GM06990 (cell line): ENCODE results near the gene DCDC2.

Experiments used
- DNase-seq: peaks from one replicate; pipeline ENCODE4 v3.0.0-alpha.2; 2011; ENCODE audit not compliant: insufficient read length; ENCODE audit errors: extremely low read depth
- H3K27me3 ChIP-seq: replicated peaks from 2 replicates; pipeline ENCODE4 v1.6.0; 2011; ENCODE audit warnings: low read length; ENCODE audit not compliant: control insufficient read depth, insufficient read depth
- H3K36me3 ChIP-seq: 2 replicates; pipeline ENCODE4 v1.5.1; 2011; ENCODE audit warnings: low read length; ENCODE audit not compliant: control insufficient read depth, insufficient read depth
- H3K4me3 ChIP-seq: replicated peaks from 2 replicates; pipeline ENCODE4 v1.5.1; 2011; ENCODE audit warnings: low read depth, mild to moderate bottlenecking, control low read depth, low read length
- TF ChIP-seq, protein P1 (sequence below): IDR thresholded peaks from 2 replicates; pipeline ENCODE4 v1.5.1; 2011; ENCODE audit warnings: low read length, control low read depth, mild to moderate bottlenecking, inconsistent platforms; ENCODE audit not compliant: insufficient read depth, poor library complexity, severe bottlenecking

Gene DCDC2

GRCh38 chr6:24122139-24122538 lies 235.7 kb downstream of the DCDC2 start:
- TF ChIP-seq, protein P1, sequence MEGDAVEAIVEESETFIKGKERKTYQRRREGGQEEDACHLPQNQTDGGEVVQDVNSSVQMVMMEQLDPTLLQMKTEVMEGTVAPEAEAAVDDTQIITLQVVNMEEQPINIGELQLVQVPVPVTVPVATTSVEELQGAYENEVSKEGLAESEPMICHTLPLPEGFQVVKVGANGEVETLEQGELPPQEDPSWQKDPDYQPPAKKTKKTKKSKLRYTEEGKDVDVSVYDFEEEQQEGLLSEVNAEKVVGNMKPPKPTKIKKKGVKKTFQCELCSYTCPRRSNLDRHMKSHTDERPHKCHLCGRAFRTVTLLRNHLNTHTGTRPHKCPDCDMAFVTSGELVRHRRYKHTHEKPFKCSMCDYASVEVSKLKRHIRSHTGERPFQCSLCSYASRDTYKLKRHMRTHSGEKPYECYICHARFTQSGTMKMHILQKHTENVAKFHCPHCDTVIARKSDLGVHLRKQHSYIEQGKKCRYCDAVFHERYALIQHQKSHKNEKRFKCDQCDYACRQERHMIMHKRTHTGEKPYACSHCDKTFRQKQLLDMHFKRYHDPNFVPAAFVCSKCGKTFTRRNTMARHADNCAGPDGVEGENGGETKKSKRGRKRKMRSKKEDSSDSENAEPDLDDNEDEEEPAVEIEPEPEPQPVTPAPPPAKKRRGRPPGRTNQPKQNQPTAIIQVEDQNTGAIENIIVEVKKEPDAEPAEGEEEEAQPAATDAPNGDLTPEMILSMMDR: no peak
- no peaks in the 10 kb centered on the region for H3K27me3 ChIP-seq
- H3K4me3 ChIP-seq: no peak overlapping the region
- H3K36me3 ChIP-seq: no peaks in the 10 kb centered on the region
- DNase-seq: no peak
